A549 (cell line): Measurements from ENCODE around the gene HK1. TPM values are rescaled to one million over a fixed set of nuclear protein-coding genes. Genes with fewer than 3 reads are reported as not detected.

ENCODE experiments used
- ATAC-seq, 2 experiments: fragments of 200-7000 bp in 1 of 2; fragments of >200 bp in 1 of 2; cut with Nextera tagmentation in 1 of 2; cut with Tn5 transposase in 1 of 2; 3 replicates each; pipeline versions ENCODE4 v1.8.0 to v1.9.1; 2018 to 2020; ENCODE audit warnings: mild to moderate bottlenecking in 1 of 2, moderate library complexity in 1 of 2
- CTCF ChIA-PET: fragments of 300-600 bp; sonication (Branson Sonifier 250); formaldehyde crosslinking; extraction: SDS; loops from one replicate; lab custom pipeline; 2021; ENCODE audit warnings: antibody characterized with exemption, inconsistent platforms; lab: Yijun Ruan, JAX
- POLR2A ChIA-PET: fragments of 350-600 bp; formaldehyde crosslinking; extraction: SDS; loops from one replicate; lab custom pipeline; 2021; ENCODE audit warnings: antibody characterized with exemption, inconsistent platforms; lab: Yijun Ruan, JAX
- DNase-seq, 2 experiments: peaks; one replicate each; pipeline versions ENCODE4 v3.0.0 to v3.0.0-alpha.2; 2011 to 2016; ENCODE audit warnings: low read depth in 1 of 2, low spot score in 1 of 2
- FAIRE-seq: peaks from 2 replicates; lab custom pipeline; 2011; peaks lifted over from hg19 to GRCh38; lab: Jason Lieb, UNC
- H3K27ac ChIP-seq, 2 experiments: fragments of >200 bp; sonication (Bioruptor Twin); formaldehyde crosslinking; 3 replicates each; pipeline ENCODE4 v1.5.1; 2016 to 2017
- H3K4me1 ChIP-seq: fragments of >200 bp; sonication (Bioruptor Twin); formaldehyde crosslinking; 3 replicates; pipeline ENCODE4 v1.6.1; 2016
- H3K4me2 ChIP-seq: fragments of >200 bp; sonication (Bioruptor Twin); formaldehyde crosslinking; 3 replicates; pipeline ENCODE4 v1.6.1; 2016
- H3K4me3 ChIP-seq: fragments of >200 bp; sonication (Bioruptor Twin); formaldehyde crosslinking; 3 replicates; pipeline ENCODE4 v1.5.1; 2016
- H3K9me3 ChIP-seq: fragments of >200 bp; sonication (Bioruptor Twin); formaldehyde crosslinking; 3 replicates; pipeline ENCODE4 v1.6.1; 2016
- BCL3 ChIP-seq: fragments of >200 bp; sonication (Bioruptor Twin); formaldehyde crosslinking; IDR thresholded peaks from 3 replicates; pipeline ENCODE4 v1.6.1; 2016
- E2F6 ChIP-seq: IDR thresholded peaks from 2 replicates; pipeline ENCODE4 v1.6.1; 2012; ENCODE audit warnings: low read depth, borderline replicate concordance
- ELK1 ChIP-seq: fragments of 150-350 bp; IDR thresholded peaks from 2 replicates; pipeline ENCODE4 v1.6.1; 2014; ENCODE audit warnings: low read depth, mild to moderate bottlenecking, low read length
- HDAC2 ChIP-seq: fragments of 200-600 bp; sonication (generic); IDR thresholded peaks from 2 replicates; pipeline ENCODE4 v1.6.1; 2016
- HEYL ChIP-seq: fragments of 250-450 bp; sonication (Bioruptor Pico); IDR thresholded peaks from 2 replicates; pipeline ENCODE4 v1.8.0; 2021; ENCODE audit warnings: mild to moderate bottlenecking, moderate library complexity
- HOXB5 ChIP-seq: fragments of 250-450 bp; sonication (Bioruptor Pico); IDR thresholded peaks from 2 replicates; pipeline ENCODE4 v1.5.0; 2020; ENCODE audit warnings: mild to moderate bottlenecking, moderate library complexity
- JUN ChIP-seq, 2 experiments: fragments of >200 bp; sonication (Bioruptor Twin); formaldehyde crosslinking; IDR thresholded peaks; 2 replicates in 1 of 2; 3 replicates in 1 of 2; pipeline ENCODE4 v1.6.1; 2016 to 2017
- KDM1A ChIP-seq: fragments of 200-600 bp; sonication (generic); IDR thresholded peaks from 2 replicates; pipeline ENCODE4 v1.6.1; 2016; ENCODE audit warnings: low read depth, mild to moderate bottlenecking
- MAX ChIP-seq: IDR thresholded peaks from 2 replicates; pipeline ENCODE4 v1.6.1; 2012
- PHF8 ChIP-seq: fragments of 200-600 bp; sonication (generic); IDR thresholded peaks from 2 replicates; pipeline ENCODE4 v1.6.1; 2016; ENCODE audit warnings: low read depth, mild to moderate bottlenecking, antibody characterized with exemption, moderate library complexity, borderline replicate concordance
- POLR2A ChIP-seq: IDR thresholded peaks from 2 replicates; pipeline ENCODE4 v1.6.1; 2012; ENCODE audit warnings: mild to moderate bottlenecking, low read length
- REST ChIP-seq: fragments of 200-600 bp; sonication (generic); IDR thresholded peaks from 2 replicates; pipeline ENCODE4 v1.6.1; 2016; ENCODE audit warnings: antibody characterized with exemption, mild to moderate bottlenecking, moderate library complexity
- RFX5 ChIP-seq: fragments of 450-650 bp; IDR thresholded peaks from 2 replicates; pipeline ENCODE4 v1.7.1; 2014; ENCODE audit warnings: antibody characterized with exemption, mild to moderate bottlenecking, moderate library complexity
- RNF2 ChIP-seq: fragments of 200-600 bp; sonication (generic); IDR thresholded peaks from 2 replicates; pipeline ENCODE4 v1.6.1; 2016; ENCODE audit warnings: low read depth, mild to moderate bottlenecking, antibody characterized with exemption, moderate library complexity, borderline replicate concordance
- TP53 ChIP-seq: fragments of 250-450 bp; sonication (Bioruptor Pico); IDR thresholded peaks from 2 replicates; pipeline ENCODE4 v1.5.0; 2021; ENCODE audit warnings: mild to moderate bottlenecking, moderate library complexity
- USF2 ChIP-seq: fragments of 450-650 bp; IDR thresholded peaks from 2 replicates; pipeline ENCODE4 v1.6.1; 2014; ENCODE audit warnings: antibody characterized with exemption
- WGBS: methylation state at CpG from one replicate; pipeline ENCODE4 v1.1.6; 2017; ENCODE audit errors: missing lambda C conversion rate; 5-methylcytosine and 5-hydroxymethylcytosine counted together
- polyA plus RNA-seq, 4 experiments: library from polyadenylated mRNA; depleted of rRNA in 3 of 4; stranded (reverse); fragments of >200 nt; fragmentation: RNase III in 1 of 4; extraction: RNeasy Plus Mini Kit Qiagen cat#74134 plus additional on column Dnase treatment in 1 of 4; gene quantifications; 2 replicates in 3 of 4; 3 replicates in 1 of 4; pipeline ENCODE4 v1.2.3, GENCODE V29; 2011 to 2017

The HK1 gene
- polyA plus RNA-seq, 2 of the 4 experiments (the other 2 are of a cell fraction) = 17.3 to 58.9 TPM

- Histone ChIP-seq H3K9me3 (no peaks in the 10 kb centered on the region), H3K4me1 (peaks cover 42% of the 10 kb centered on the region), H3K27ac (peak overlapping the region; percentile 80 to 91)
- POLR2A ChIA-PET = interaction anchor here (0.9 kb wide), 1 partner anchor 65 kb away, joined by 3 read pairs; no protein-coding TSS in a partner anchor
- TF ChIP-seq REST (no peak), RNF2 (peak; percentile 32; the same call in 1 of the 2 replicates), POLR2A (peak; percentile 36), JUN (IDR thresholded peaks at IDR 0.05) (peak in 1 of 2 experiments; percentile 39; a peak in 1 of 5 replicates), MAX (peak; percentile 85), BCL3 (no peak), HEYL (CRISPR knock-in tag) (no peak), PHF8 (peak; percentile 65; the same call in 1 of the 2 replicates), E2F6 (peak; percentile 91)
- TF ChIP-seq, all 56 proteins: peak for 6
- 2% methylated on average over 18 of the region's 90 CpGs for WGBS
- CTCF ChIA-PET = interaction anchor here (0.7 to 1.8 kb wide), 6 partner anchors 21 to 1009 kb away, joined by 3 to 7 read pairs (median 4); no protein-coding TSS in a partner anchor
- H3K4me3 ChIP-seq = peak overlapping the region; percentile 86
- no peak for FAIRE-seq
- H3K4me2 ChIP-seq = peak overlapping the region; percentile 85
- peak; percentile 89 to 93 for ATAC-seq
- peak; percentile 83 to 97 for DNase-seq
Observed at GRCh38 chr10:69318106-69318866, 40.0 kb downstream of the HK1 start.

- Histone ChIP-seq H3K4me3 (peak overlapping the region; percentile 86), H3K4me1 (peaks cover 49% of the 10 kb centered on the region), H3K9me3 (no peaks in the 10 kb centered on the region), H3K27ac (peak overlapping the region; percentile 80 to 91), H3K4me2 (peak overlapping the region; percentile 85)
- TF ChIP-seq TP53 (CRISPR knock-in tag) (no peak), HOXB5 (CRISPR knock-in tag) (no peak), ELK1 (no peak), USF2 (no peak), JUN (IDR thresholded peaks at IDR 0.05) (peak in 1 of 2 experiments; percentile 35; a peak in 1 of 5 replicates), E2F6 (peak; percentile 61; the same call in 1 of the 2 replicates), RFX5 (no peak), PHF8 (peak; percentile 32; the same call in 1 of the 2 replicates), HDAC2 (0 out of 2 replicates have a peak, but pooled peaks have one; percentile 22), KDM1A (peak; percentile 62; the same call in 1 of the 2 replicates), MAX (peak; percentile 44; the same call in 1 of the 2 replicates), RNF2 (0 out of 2 replicates have a peak, but pooled peaks have one; percentile 65), POLR2A (peak; percentile 29; the same call in 1 of the 2 replicates)
- DNase-seq (peak; percentile 34 to 38), FAIRE-seq (no peak), ATAC-seq (peak; percentile 39 to 52; a peak in 5 of 6 replicates)
- POLR2A ChIA-PET = no interaction called here
- CTCF ChIA-PET = interaction anchor here (0.7 to 2.9 kb wide), 6 partner anchors 20 to 1010 kb away, joined by 3 to 9 read pairs (median 5); no protein-coding TSS in a partner anchor
- WGBS = 3% methylated on average over 26 of the region's 73 CpGs
Observed at GRCh38 chr10:69318867-69319727, 40.8 kb downstream of the HK1 start.
